Measurements from ENCODE around the gene CPNE8.

The CPNE8 gene

DNA sequence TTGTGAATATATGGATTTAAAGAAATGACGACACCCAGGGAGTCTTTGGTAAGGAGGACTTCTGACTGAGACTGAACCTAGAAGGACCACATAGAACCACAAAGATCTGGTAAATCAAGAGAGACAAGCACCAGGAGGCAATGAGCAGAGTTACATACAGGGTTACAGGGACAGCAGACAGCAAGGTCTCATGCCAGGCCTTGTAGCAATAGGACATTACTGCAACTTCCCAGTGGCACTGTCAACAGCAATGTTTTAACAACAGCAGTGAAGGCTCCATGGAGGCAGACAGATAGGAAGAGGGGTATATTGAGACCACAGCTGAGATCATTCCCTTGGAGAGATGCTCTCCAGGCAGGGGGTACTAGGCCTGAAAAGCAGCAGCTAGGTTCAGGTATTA lies 18.5 kb downstream of the CPNE8 start:
- Histone ChIP-seq H3K9me3 (ENCODE audit: control insufficient read depth, low read length) (no peaks in the 10 kb centered on the region), H3K4me2 (ENCODE audit: low read length) (no peak overlapping the region), H3K9ac (no peak overlapping the region), H3K79me2 (no peaks in the 10 kb centered on the region), H3K4me1 (no peaks in the 10 kb centered on the region), H3K27me3 (ENCODE audit: control insufficient read depth, insufficient read depth, low read length) (no peaks in the 10 kb centered on the region), H3K4me3 (ENCODE audit: low read depth, low read length) (no peak overlapping the region), H3K27ac (no peak overlapping the region), H2AFZ (no peak overlapping the region), H3K36me3 (ENCODE audit: control insufficient read depth, insufficient read depth, low read length) (no peaks in the 10 kb centered on the region)
- TF ChIP-seq, protein P1, sequence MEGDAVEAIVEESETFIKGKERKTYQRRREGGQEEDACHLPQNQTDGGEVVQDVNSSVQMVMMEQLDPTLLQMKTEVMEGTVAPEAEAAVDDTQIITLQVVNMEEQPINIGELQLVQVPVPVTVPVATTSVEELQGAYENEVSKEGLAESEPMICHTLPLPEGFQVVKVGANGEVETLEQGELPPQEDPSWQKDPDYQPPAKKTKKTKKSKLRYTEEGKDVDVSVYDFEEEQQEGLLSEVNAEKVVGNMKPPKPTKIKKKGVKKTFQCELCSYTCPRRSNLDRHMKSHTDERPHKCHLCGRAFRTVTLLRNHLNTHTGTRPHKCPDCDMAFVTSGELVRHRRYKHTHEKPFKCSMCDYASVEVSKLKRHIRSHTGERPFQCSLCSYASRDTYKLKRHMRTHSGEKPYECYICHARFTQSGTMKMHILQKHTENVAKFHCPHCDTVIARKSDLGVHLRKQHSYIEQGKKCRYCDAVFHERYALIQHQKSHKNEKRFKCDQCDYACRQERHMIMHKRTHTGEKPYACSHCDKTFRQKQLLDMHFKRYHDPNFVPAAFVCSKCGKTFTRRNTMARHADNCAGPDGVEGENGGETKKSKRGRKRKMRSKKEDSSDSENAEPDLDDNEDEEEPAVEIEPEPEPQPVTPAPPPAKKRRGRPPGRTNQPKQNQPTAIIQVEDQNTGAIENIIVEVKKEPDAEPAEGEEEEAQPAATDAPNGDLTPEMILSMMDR (IDR thresholded peaks at IDR 0.05): no peak

DNA sequence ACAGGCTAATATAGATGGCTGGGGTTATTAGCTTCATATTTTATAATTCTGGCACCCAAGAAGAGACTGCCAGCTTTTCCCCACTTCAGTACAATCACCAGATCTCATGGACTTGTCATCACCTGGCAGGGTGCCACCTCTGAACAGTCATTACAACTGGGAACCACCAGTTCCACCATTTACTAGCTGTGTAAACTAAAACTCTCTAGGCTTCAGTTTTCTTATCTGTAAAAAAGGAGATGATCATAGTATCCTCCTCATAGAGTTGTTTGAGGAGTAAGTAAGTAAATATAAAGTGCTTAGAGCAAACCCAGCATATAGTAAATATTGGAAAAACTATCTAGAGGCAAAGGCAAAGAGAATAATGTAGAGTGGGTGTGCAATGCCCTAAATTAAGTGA lies 19.3 kb downstream of the CPNE8 start:
- TF ChIP-seq, protein P1 (IDR thresholded peaks at IDR 0.05): no peak
- Histone ChIP-seq H3K79me2 (no peaks in the 10 kb centered on the region), H3K27me3 (ENCODE audit: control insufficient read depth, insufficient read depth, low read length) (no peaks in the 10 kb centered on the region), H3K4me3 (ENCODE audit: low read depth, low read length) (no peak overlapping the region), H3K4me2 (ENCODE audit: low read length) (no peak overlapping the region), H3K4me1 (no peaks in the 10 kb centered on the region), H3K36me3 (ENCODE audit: control insufficient read depth, insufficient read depth, low read length) (no peaks in the 10 kb centered on the region), H3K9me3 (ENCODE audit: control insufficient read depth, low read length) (no peaks in the 10 kb centered on the region), H2AFZ (no peak overlapping the region), H3K27ac (no peak overlapping the region), H3K9ac (no peak overlapping the region)

DNA sequence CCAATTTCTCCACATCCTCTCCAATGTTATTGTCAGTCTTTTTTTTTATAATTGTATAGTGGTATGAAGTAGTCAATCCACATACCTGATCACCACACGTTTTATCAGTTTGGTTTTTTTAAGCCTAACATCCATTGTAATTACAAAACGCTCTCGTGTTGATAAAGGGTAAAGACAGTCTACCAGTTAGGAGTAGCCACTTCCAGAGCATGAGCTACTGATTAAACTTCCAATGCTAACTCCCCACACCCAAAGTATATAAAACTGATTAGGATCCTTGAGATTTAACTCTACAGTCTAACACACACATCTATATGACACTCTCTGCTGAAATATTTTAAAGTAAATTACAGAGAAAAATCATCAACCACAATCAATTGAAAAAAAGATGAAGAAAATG lies 20.7 kb downstream of the CPNE8 start:
- Histone ChIP-seq H3K9ac (no peak overlapping the region), H3K4me3 (ENCODE audit: low read depth, low read length) (no peak overlapping the region), H3K27me3 (ENCODE audit: control insufficient read depth, insufficient read depth, low read length) (no peaks in the 10 kb centered on the region), H3K9me3 (ENCODE audit: control insufficient read depth, low read length) (no peaks in the 10 kb centered on the region), H3K36me3 (ENCODE audit: control insufficient read depth, insufficient read depth, low read length) (no peaks in the 10 kb centered on the region), H3K4me1 (no peaks in the 10 kb centered on the region), H3K27ac (no peak overlapping the region), H3K4me2 (ENCODE audit: low read length) (no peak overlapping the region), H3K79me2 (no peaks in the 10 kb centered on the region), H2AFZ (no peak overlapping the region)
- TF ChIP-seq, protein P1 (IDR thresholded peaks at IDR 0.05): no peak

DNA sequence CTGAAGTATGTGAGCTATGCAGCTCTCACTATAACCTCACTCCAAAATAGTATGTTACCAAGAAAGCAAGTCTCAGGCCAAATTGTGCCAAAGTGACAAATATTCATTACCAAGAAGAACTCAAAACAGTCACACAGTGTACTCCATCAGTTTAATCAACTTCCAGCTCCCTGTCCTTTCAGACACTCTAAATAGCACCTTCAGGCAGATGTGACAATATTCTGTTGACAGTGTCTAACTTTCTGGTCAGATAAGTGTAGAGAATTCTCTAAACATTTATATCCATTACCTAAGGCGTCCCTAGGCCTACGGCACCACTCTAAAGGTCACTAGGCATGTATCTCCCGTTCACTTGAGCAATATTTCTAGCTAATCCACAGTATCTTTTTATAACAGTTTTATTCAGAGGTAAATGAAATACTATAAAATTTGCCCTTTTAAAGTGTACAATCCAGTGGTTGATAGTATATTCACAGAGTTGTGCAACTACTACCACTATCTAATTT lies 21.7 kb downstream of the CPNE8 start:
- no peaks in the 10 kb centered on the region for H3K36me3 ChIP-seq (ENCODE audit: control insufficient read depth, insufficient read depth, low read length)
- H3K4me3 ChIP-seq (ENCODE audit: low read depth, low read length): no peak overlapping the region
- H2AFZ ChIP-seq: no peak overlapping the region
- no peak overlapping the region for H3K4me2 ChIP-seq (ENCODE audit: low read length)
- H3K79me2 ChIP-seq: no peaks in the 10 kb centered on the region
- no peak overlapping the region for H3K9ac ChIP-seq
- H3K4me1 ChIP-seq: no peaks in the 10 kb centered on the region
- no peaks in the 10 kb centered on the region for H3K27me3 ChIP-seq (ENCODE audit: control insufficient read depth, insufficient read depth, low read length)
- TF ChIP-seq, protein P1 (IDR thresholded peaks at IDR 0.05): no peak
- no peaks in the 10 kb centered on the region for H3K9me3 ChIP-seq (ENCODE audit: control insufficient read depth, low read length)
- H3K27ac ChIP-seq: no peak overlapping the region

DNA sequence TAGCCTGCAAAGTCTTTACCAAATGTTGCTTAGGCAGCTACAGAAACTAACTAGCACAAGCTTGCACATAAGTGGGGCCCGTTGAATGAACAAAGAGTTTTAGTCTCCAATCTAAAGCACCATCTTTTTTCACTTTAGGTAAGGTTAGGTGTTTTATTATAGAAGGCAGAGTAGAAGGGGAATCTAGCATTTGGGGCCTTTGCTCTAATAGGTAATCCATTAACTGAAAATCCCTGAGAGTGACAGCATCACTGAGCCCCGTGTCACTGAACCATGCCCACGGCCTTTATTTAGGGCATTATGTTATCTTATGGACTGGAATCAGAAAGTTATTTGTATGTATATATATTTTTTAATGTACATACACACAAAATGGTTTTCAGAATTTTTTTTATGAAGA lies 25.1 kb downstream of the CPNE8 start:
- Histone ChIP-seq H3K4me3 (ENCODE audit: low read depth, low read length) (no peak overlapping the region), H3K27me3 (ENCODE audit: control insufficient read depth, insufficient read depth, low read length) (no peaks in the 10 kb centered on the region), H2AFZ (no peak overlapping the region), H3K36me3 (ENCODE audit: control insufficient read depth, insufficient read depth, low read length) (no peaks in the 10 kb centered on the region), H3K4me1 (no peaks in the 10 kb centered on the region), H3K4me2 (ENCODE audit: low read length) (no peak overlapping the region), H3K27ac (no peak overlapping the region), H3K79me2 (no peaks in the 10 kb centered on the region), H3K9ac (no peak overlapping the region), H3K9me3 (ENCODE audit: control insufficient read depth, low read length) (no peaks in the 10 kb centered on the region)
- TF ChIP-seq, protein P1 (IDR thresholded peaks at IDR 0.05): no peak

Data from parathyroid adenoma (tissue), 2 donors.